OCI-LY7 (cell line): Measurements from ENCODE around the gene MNDA. TPM values are rescaled to one million over a fixed set of nuclear protein-coding genes. Genes with fewer than 3 reads are reported as not detected.

Experiments
- BruUV-seq: library from RNA; stranded (reverse); fragments of 400-500 nt; replicated peaks from 2 replicates; lab custom pipeline; 2021; lab: Mats Ljungman, UMichigan
- CTCF ChIA-PET: fragments of 300-600 bp; sonication (Branson Sonifier 250); formaldehyde crosslinking; loops from one replicate; lab custom pipeline; 2022; ENCODE audit warnings: antibody characterized with exemption; ENCODE audit not compliant: unreplicated experiment; lab: Charles Lee
- POLR2A ChIA-PET: fragments of 300-600 bp; sonication (Branson Sonifier 250); formaldehyde crosslinking; loops from one replicate; lab custom pipeline; 2022; ENCODE audit warnings: antibody characterized with exemption; lab: Charles Lee
- DNase-seq: peaks from one replicate; pipeline ENCODE4 v3.0.0-alpha.2; 2015; ENCODE audit warnings: low spot score
- H2AFZ ChIP-seq: fragments of 200-600 bp; sonication (generic), shearing (Covaris generic); 2 replicates; pipeline ENCODE4 v1.6.1; 2014; ENCODE audit warnings: mild to moderate bottlenecking, antibody characterized with exemption, low read length, moderate library complexity
- H3K27ac ChIP-seq: fragments of 200-600 bp; sonication (generic); 2 replicates; pipeline ENCODE4 v1.5.1; 2014; ENCODE audit warnings: mixed run types, low read depth, mild to moderate bottlenecking, moderate library complexity, low read length, inconsistent platforms; ENCODE audit not compliant: poor library complexity, severe bottlenecking
- H3K36me3 ChIP-seq: fragments of 200-600 bp; sonication (generic); 2 replicates; pipeline ENCODE4 v1.6.1; 2014; ENCODE audit warnings: mild to moderate bottlenecking, antibody characterized with exemption, low read length, moderate library complexity, mixed read lengths; ENCODE audit not compliant: insufficient read depth
- H3K4me1 ChIP-seq: fragments of 200-600 bp; sonication (generic); 2 replicates; pipeline ENCODE4 v1.5.1; 2014; ENCODE audit warnings: mild to moderate bottlenecking, low read length; ENCODE audit not compliant: insufficient read depth, poor library complexity, severe bottlenecking
- H3K4me2 ChIP-seq: fragments of 200-600 bp; sonication (generic); 2 replicates; pipeline ENCODE4 v1.6.1; 2014; ENCODE audit warnings: mild to moderate bottlenecking, low read length
- H3K4me3 ChIP-seq: fragments of 200-600 bp; sonication (generic); 2 replicates; pipeline ENCODE4 v1.5.1; 2014; ENCODE audit warnings: mild to moderate bottlenecking, low read depth, low read length; ENCODE audit not compliant: poor library complexity, severe bottlenecking
- H3K79me2 ChIP-seq: fragments of 200-600 bp; sonication (generic); 2 replicates; pipeline ENCODE4 v1.6.1; 2016; ENCODE audit warnings: low read depth, mild to moderate bottlenecking, low read length, moderate library complexity, mixed read lengths; ENCODE audit not compliant: insufficient read depth
- H3K9me2 ChIP-seq: fragments of 200-600 bp; sonication (generic); 2 replicates; pipeline ENCODE4 v1.6.1; 2016; ENCODE audit warnings: mild to moderate bottlenecking, low read length, mixed read lengths; ENCODE audit not compliant: insufficient read depth
- H3K9me3 ChIP-seq: fragments of 200-600 bp; sonication (generic); 2 replicates; pipeline ENCODE4 v1.6.1; 2014; ENCODE audit warnings: mild to moderate bottlenecking, mixed run types, low read length, mixed read lengths
- H4K20me1 ChIP-seq: fragments of 200-600 bp; sonication (generic); 2 replicates; pipeline ENCODE4 v1.6.1; 2014; ENCODE audit warnings: mild to moderate bottlenecking, antibody characterized with exemption, low read length, moderate library complexity, mixed read lengths; ENCODE audit not compliant: insufficient read depth
- EZH2phosphoT487 ChIP-seq: fragments of 200-600 bp; sonication (generic); IDR thresholded peaks from 2 replicates; pipeline ENCODE4 v1.6.1; 2018; ENCODE audit warnings: low read depth, borderline replicate concordance, mild to moderate bottlenecking, mixed run types, antibody characterized with exemption, low read length, moderate library complexity, mixed read lengths
- intact Hi-C: fragments of 100-400 bp; cut with micrococcal nuclease; formaldehyde crosslinking; loops from one replicate; pipeline ENCODE4 v1.10.0; 2022; ENCODE audit not compliant: unreplicated experiment
- total RNA-seq, 2 experiments: library from RNA; depleted of rRNA in 1 of 2; stranded (reverse); fragments of >200 nt in 1 of 2; shearing (Covaris generic) in 1 of 2; gene quantifications; 2 replicates each; pipeline ENCODE4 v1.2.3, GENCODE V29; 2014 to 2022
- TF ChIP-seq, protein P1 (sequence below): fragments of 200-600 bp; sonication (generic); conservative IDR thresholded peaks from 2 replicates; pipeline ENCODE4 v1.5.1; 2014; ENCODE audit warnings: mild to moderate bottlenecking, antibody characterized with exemption, low read length, moderate library complexity, mixed read lengths

Gene MNDA
- total RNA-seq, 2 experiments from 2014 or later, result not detected

DNA sequence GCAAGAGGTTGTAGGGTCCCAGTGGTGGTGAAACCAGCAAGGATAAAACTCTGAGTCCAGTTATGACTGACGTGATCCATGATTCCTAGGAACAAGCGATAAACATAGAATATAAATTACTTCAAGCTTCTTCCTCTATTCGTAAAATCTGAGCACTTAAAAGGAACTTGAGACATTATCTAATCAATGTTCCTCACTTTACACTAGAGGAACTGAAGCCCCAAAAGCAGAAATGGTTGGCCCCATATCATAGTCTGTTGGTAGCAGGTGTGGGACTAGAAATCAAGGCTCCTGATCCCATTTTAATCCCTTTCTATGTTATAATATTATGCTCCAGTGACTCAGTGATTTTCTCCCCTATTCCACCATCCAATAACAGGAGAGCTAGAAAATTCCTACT lies 21.9 kb upstream of the MNDA start:
- intact Hi-C loops, result no loop called here
- Histone ChIP-seq H3K36me3 (no peaks in the 10 kb centered on the region), H3K79me2 (no peaks in the 10 kb centered on the region), H3K4me2 (no peak overlapping the region), H3K9me3 (no peaks in the 10 kb centered on the region), H3K4me1 (no peaks in the 10 kb centered on the region), H3K27ac (no peak overlapping the region), H3K4me3 (no peak overlapping the region), H4K20me1 (no peaks in the 10 kb centered on the region), H2AFZ (no peak overlapping the region), H3K9me2 (no peaks in the 10 kb centered on the region)
- DNase-seq, result no peak
- CTCF ChIA-PET, result no interaction called here
- POLR2A ChIA-PET, result no interaction called here
- no TSS peak for BruUV-seq
- TF ChIP-seq, protein P1, sequence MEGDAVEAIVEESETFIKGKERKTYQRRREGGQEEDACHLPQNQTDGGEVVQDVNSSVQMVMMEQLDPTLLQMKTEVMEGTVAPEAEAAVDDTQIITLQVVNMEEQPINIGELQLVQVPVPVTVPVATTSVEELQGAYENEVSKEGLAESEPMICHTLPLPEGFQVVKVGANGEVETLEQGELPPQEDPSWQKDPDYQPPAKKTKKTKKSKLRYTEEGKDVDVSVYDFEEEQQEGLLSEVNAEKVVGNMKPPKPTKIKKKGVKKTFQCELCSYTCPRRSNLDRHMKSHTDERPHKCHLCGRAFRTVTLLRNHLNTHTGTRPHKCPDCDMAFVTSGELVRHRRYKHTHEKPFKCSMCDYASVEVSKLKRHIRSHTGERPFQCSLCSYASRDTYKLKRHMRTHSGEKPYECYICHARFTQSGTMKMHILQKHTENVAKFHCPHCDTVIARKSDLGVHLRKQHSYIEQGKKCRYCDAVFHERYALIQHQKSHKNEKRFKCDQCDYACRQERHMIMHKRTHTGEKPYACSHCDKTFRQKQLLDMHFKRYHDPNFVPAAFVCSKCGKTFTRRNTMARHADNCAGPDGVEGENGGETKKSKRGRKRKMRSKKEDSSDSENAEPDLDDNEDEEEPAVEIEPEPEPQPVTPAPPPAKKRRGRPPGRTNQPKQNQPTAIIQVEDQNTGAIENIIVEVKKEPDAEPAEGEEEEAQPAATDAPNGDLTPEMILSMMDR, result no peak
- TF ChIP-seq EZH2phosphoT487, result no peak

DNA sequence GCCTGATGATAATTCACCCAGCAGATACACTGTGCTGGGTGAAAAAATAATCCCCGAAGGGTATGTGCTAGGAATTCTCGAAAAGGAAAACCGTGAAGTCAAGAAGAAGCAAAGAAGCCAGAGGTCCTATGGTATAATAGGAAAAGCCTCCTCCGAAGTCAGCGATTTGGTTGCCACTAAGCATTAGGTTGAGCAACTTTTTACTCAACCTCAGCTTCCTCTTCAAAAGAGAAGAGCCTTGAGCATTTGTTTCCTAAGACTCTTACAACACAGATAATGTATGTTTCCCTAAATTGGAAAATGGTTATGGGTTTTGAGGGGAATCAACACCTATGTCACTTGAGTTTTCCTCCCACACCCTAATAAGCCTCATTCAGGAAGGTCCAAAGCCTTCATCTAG lies 21.3 kb upstream of the MNDA start:
- H3K4me1 ChIP-seq, result no peaks in the 10 kb centered on the region
- no peak overlapping the region for H3K4me3 ChIP-seq
- POLR2A ChIA-PET, result no interaction called here
- H3K36me3 ChIP-seq, result no peaks in the 10 kb centered on the region
- CTCF ChIA-PET, result no interaction called here
- no TSS peak for BruUV-seq
- no peaks in the 10 kb centered on the region for H3K79me2 ChIP-seq
- no peak overlapping the region for H3K4me2 ChIP-seq
- H3K27ac ChIP-seq, result no peak overlapping the region
- no peaks in the 10 kb centered on the region for H4K20me1 ChIP-seq
- no peak overlapping the region for H2AFZ ChIP-seq
- no peaks in the 10 kb centered on the region for H3K9me3 ChIP-seq
- H3K9me2 ChIP-seq, result no peaks in the 10 kb centered on the region
- no peak for DNase-seq
- intact Hi-C loops, result no loop called here
- TF ChIP-seq EZH2phosphoT487, result no peak
- TF ChIP-seq, protein P1, result no peak

DNA sequence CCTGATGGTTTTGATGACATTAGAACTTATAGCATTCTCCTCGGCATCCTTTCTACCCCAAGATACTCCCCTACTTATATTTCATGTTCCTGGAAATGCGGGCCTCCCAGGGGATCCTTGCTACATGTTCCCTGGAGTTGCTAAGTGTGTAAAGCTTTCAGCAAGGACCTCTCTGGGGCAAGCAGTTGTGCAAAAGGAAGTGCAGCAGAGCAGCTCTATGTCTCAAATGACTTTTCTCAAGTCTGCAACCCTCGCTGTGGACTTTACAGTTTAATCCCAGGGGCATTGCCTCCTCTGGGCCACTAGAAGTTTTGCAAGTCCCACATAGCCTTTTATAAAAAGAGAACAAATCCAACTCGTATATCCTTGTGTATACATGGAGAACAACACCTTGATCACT lies 20.8 kb upstream of the MNDA start:
- DNase-seq, result no peak
- CTCF ChIA-PET, result no interaction called here

More for the DNA sequence above, 20.8 kb upstream of the MNDA start:
- Histone ChIP-seq H2AFZ (no peak overlapping the region), H3K9me2 (no peaks in the 10 kb centered on the region), H3K4me2 (no peak overlapping the region), H3K4me3 (no peak overlapping the region), H4K20me1 (no peaks in the 10 kb centered on the region), H3K4me1 (no peaks in the 10 kb centered on the region), H3K27ac (no peak overlapping the region), H3K79me2 (no peaks in the 10 kb centered on the region), H3K36me3 (no peaks in the 10 kb centered on the region), H3K9me3 (no peaks in the 10 kb centered on the region)
- intact Hi-C loops, result no loop called here
- POLR2A ChIA-PET, result no interaction called here
- no peak for TF ChIP-seq EZH2phosphoT487
- TF ChIP-seq, protein P1, result no peak
- BruUV-seq, result no TSS peak
